GM12878 (cell line): ENCODE data around the gene SH2B3. TPM values are rescaled to one million over a fixed set of nuclear protein-coding genes. Genes with fewer than 3 reads are reported as not detected.

ENCODE experiments used
- ATAC-seq: fragments of 200-7000 bp; cut with Tn5 transposase; 3 replicates; pipeline ENCODE4 v1.9.1; 2020; ENCODE audit warnings: mild to moderate bottlenecking, moderate library complexity
- BruUV-seq: library from RNA; stranded (reverse); fragments of 400-500 nt; replicated peaks from 2 replicates; lab custom pipeline; 2021; lab: Mats Ljungman, UMichigan
- CTCF ChIA-PET: fragments of 300-600 bp; sonication (Branson Sonifier 250); formaldehyde crosslinking; extraction: SDS; loops from one replicate; lab custom pipeline; 2021; ENCODE audit warnings: inconsistent platforms; lab: Yijun Ruan, JAX
- POLR2A ChIA-PET: fragments of 350-600 bp; formaldehyde crosslinking; extraction: SDS; loops from one replicate; lab custom pipeline; 2021; ENCODE audit warnings: inconsistent platforms; lab: Charles Lee
- RAD21 ChIA-PET: fragments of 300-600 bp; sonication (Branson Sonifier 250); formaldehyde crosslinking; loops from one replicate; lab custom pipeline; 2023; ENCODE audit warnings: antibody characterized with exemption; ENCODE audit not compliant: unreplicated experiment; lab: Charles Lee
- SMC1A ChIA-PET: fragments of 300-600 bp; sonication (Branson Sonifier 250); formaldehyde crosslinking; loops from one replicate; lab custom pipeline; 2023; ENCODE audit not compliant: unreplicated experiment, uncharacterized antibody; lab: Charles Lee
- DNase-seq: peaks from one replicate; pipeline ENCODE4 v3.0.0-alpha.2; 2011; ENCODE audit warnings: low read depth, low spot score
- FAIRE-seq: peaks from 3 replicates; lab custom pipeline; 2011; peaks lifted over from hg19 to GRCh38; lab: Jason Lieb, UNC
- H2AFZ ChIP-seq: 2 replicates; pipeline ENCODE4 v1.6.0; 2011; ENCODE audit warnings: low read depth, low read length, control low read depth; ENCODE audit not compliant: control insufficient read depth
- H3K27ac ChIP-seq: 2 replicates; pipeline ENCODE4 v1.5.1; 2011; ENCODE audit warnings: control low read depth; ENCODE audit not compliant: control insufficient read depth, insufficient read depth
- H3K27me3 ChIP-seq, 2 experiments: replicated peaks in 1 of 2; 2 replicates each; pipeline versions ENCODE4 v1.6.0 to v1.6.1; 2011; ENCODE audit warnings: low read length in 1 of 2; ENCODE audit not compliant: control insufficient read depth in 2 of 2, insufficient read depth in 2 of 2
- H3K36me3 ChIP-seq, 2 experiments: 2 replicates each; pipeline ENCODE4 v1.5.1; 2011; ENCODE audit warnings: low read length in 1 of 2; ENCODE audit not compliant: control insufficient read depth in 2 of 2, insufficient read depth in 2 of 2
- H3K4me1 ChIP-seq: 2 replicates; pipeline ENCODE4 v1.6.1; 2011; ENCODE audit warnings: mild to moderate bottlenecking, low read length, moderate library complexity, mixed read lengths; ENCODE audit not compliant: control insufficient read depth, insufficient read depth
- H3K4me2 ChIP-seq: 2 replicates; pipeline ENCODE4 v1.6.0; 2011; ENCODE audit warnings: control low read depth; ENCODE audit not compliant: control insufficient read depth, insufficient read depth
- H3K4me3 ChIP-seq: fragments of 200-600 bp; sonication (generic); 2 replicates; pipeline ENCODE4 v1.5.1; 2016
- H3K79me2 ChIP-seq: 2 replicates; pipeline ENCODE4 v1.6.0; 2011; ENCODE audit warnings: low read length; ENCODE audit not compliant: control insufficient read depth, insufficient read depth
- H3K9ac ChIP-seq: 2 replicates; pipeline ENCODE4 v1.8.0; 2011; ENCODE audit warnings: low read length, control low read depth, mixed read lengths; ENCODE audit not compliant: control insufficient read depth, insufficient read depth
- H3K9me3 ChIP-seq: replicated peaks from 3 replicates; pipeline ENCODE4 v1.5.1; 2011; ENCODE audit warnings: mild to moderate bottlenecking, low read length; ENCODE audit not compliant: control insufficient read depth, insufficient read depth
- H4K20me1 ChIP-seq: 2 replicates; pipeline ENCODE4 v1.6.0; 2011; ENCODE audit not compliant: control insufficient read depth, insufficient read depth
- CEBPZ ChIP-seq: fragments of 150-350 bp; IDR thresholded peaks from 2 replicates; pipeline ENCODE4 v1.6.1; 2016; ENCODE audit warnings: low read depth, low read length
- CHD1 ChIP-seq: IDR thresholded peaks from 2 replicates; pipeline ENCODE4 v1.6.1; 2012; ENCODE audit warnings: low read depth, low read length, improper control_type of control experiment
- CUX1 ChIP-seq: IDR thresholded peaks from 2 replicates; pipeline ENCODE4 v1.6.1; 2012; ENCODE audit warnings: improper control_type of control experiment, low read depth, low read length; ENCODE audit not compliant: insufficient replicate concordance
- ETV6 ChIP-seq, 2 experiments: fragments of 450-650 bp in 1 of 2; IDR thresholded peaks in 1 of 2; conservative IDR thresholded peaks in 1 of 2; 2 replicates each; pipeline ENCODE4 v1.6.1; 2014; ENCODE audit warnings: antibody characterized with exemption in 1 of 2, borderline replicate concordance in 1 of 2, low read depth in 1 of 2, mild to moderate bottlenecking in 1 of 2, moderate library complexity in 1 of 2
- IRF4 ChIP-seq: IDR thresholded peaks from 2 replicates; pipeline ENCODE4 v1.6.1; 2011; ENCODE audit warnings: low read depth, low read length
- MEF2B ChIP-seq: fragments of 450-650 bp; IDR thresholded peaks from 2 replicates; pipeline ENCODE4 v1.6.1; 2018; ENCODE audit warnings: mild to moderate bottlenecking, moderate library complexity; ENCODE audit not compliant: partially characterized antibody, poor library complexity, severe bottlenecking
- SKIL ChIP-seq: fragments of 450-650 bp; IDR thresholded peaks from 2 replicates; pipeline ENCODE4 v1.6.1; 2017; ENCODE audit warnings: mild to moderate bottlenecking, low read depth, inconsistent platforms; ENCODE audit not compliant: poor library complexity, severe bottlenecking
- SMARCA5 ChIP-seq: fragments of 450-650 bp; IDR thresholded peaks from 2 replicates; pipeline ENCODE4 v1.6.1; 2017; ENCODE audit warnings: mild to moderate bottlenecking
- SREBF1 ChIP-seq: IDR thresholded peaks from 2 replicates; pipeline ENCODE4 v1.6.1; 2012; ENCODE audit warnings: mild to moderate bottlenecking, low read length
- SREBF2 ChIP-seq: IDR thresholded peaks from 2 replicates; pipeline ENCODE4 v1.6.1; 2012; ENCODE audit warnings: mild to moderate bottlenecking, low read length
- SUPT20H ChIP-seq: IDR thresholded peaks from 2 replicates; pipeline ENCODE4 v1.6.1; 2011; ENCODE audit warnings: low read depth, mild to moderate bottlenecking, low read length, moderate library complexity, borderline replicate concordance; ENCODE audit not compliant: control insufficient read depth
- TCF3 ChIP-seq: IDR thresholded peaks from 2 replicates; pipeline ENCODE4 v1.6.1; 2012; ENCODE audit warnings: low read depth, mild to moderate bottlenecking, low read length, borderline replicate concordance; ENCODE audit not compliant: insufficient read depth
- ZBED1 ChIP-seq: IDR thresholded peaks from 2 replicates; pipeline ENCODE4 v1.6.1; 2016; ENCODE audit warnings: borderline replicate concordance
- WGBS: methylation state at CpG from one replicate; pipeline ENCODE4 v1.1.6; 2016; ENCODE audit warnings: low lambda C conversion rate; ENCODE audit not compliant: insufficient replicate concordance, insufficient coverage; ENCODE audit errors: missing lambda C conversion rate; 5-methylcytosine and 5-hydroxymethylcytosine counted together
- in situ Hi-C: fragments of 300-500 bp; cut with MboI; formaldehyde crosslinking; loops from 9 replicates; pipeline ENCODE4 v1.14.3; 2018; ENCODE audit warnings: mixed read lengths
- intact Hi-C: fragments of 100-400 bp; cut with micrococcal nuclease; formaldehyde crosslinking; loops from one replicate; pipeline ENCODE4 v1.14.2; 2022; ENCODE audit not compliant: unreplicated experiment
- polyA plus RNA-seq, 11 experiments: library from polyadenylated mRNA; depleted of rRNA in 4 of 11; unstranded in 6 of 11; stranded (reverse) in 5 of 11; fragments of >200 nt; fragmentation: Nextera tagmentation in 4 of 11; fragmentation: Illumina TruSeq in 1 of 11; extraction: Ambion mirVana in 4 of 11; extraction: Trizol in 1 of 11; gene quantifications; 1 replicate in 1 of 11; 2 replicates in 10 of 11; pipeline versions ENCODE4 v1.2.1 to v1.2.3, GENCODE V29; 2011 to 2016; ENCODE audit warnings: inconsistent platforms in 2 of 11, missing spikeins in 2 of 11, low read depth in 1 of 11
- total RNA-seq, 4 experiments: library from RNA; depleted of rRNA in 3 of 4; stranded (reverse); fragments of >200 nt in 3 of 4; fragmentation: Illumina TruSeq in 1 of 4; extraction: Trizol in 1 of 4; gene quantifications; 2 replicates each; pipeline versions ENCODE4 v1.2.1 to v1.2.3, GENCODE V29; 2013 to 2021

Gene SH2B3
- total and polyA plus RNA-seq, 10 of the 15 experiments (the other 5 are each of a cell fraction or from before 2014, with no cell fraction given), result 5.8 to 46.4 (median 23.3) TPM

- FAIRE-seq, result no peak
- Histone ChIP-seq H2AFZ (no peak overlapping the region), H3K27ac (no peak overlapping the region), H3K9me3 (no peaks in the 10 kb centered on the region), H3K27me3 (no peaks in the 10 kb centered on the region), H3K4me1 (peaks cover 17% of the 10 kb centered on the region), H3K79me2 (no peaks in the 10 kb centered on the region), H3K36me3 (peaks cover 18 to 25% of the 10 kb centered on the region in 2 experiments), H3K9ac (no peak overlapping the region), H3K4me2 (no peak overlapping the region), H4K20me1 (no peaks in the 10 kb centered on the region; the same call in 1 of the 2 replicates), H3K4me3 (no peak overlapping the region)
- no peak for DNase-seq
- 80% methylated on average over 4 of the region's 4 CpGs for WGBS
- in situ Hi-C loops (no loop called here), intact Hi-C loops (no loop called here)
- ChIA-PET SMC1A (interaction anchor here (16.8 kb wide), 1 partner anchor 51 kb away, joined by 605 read pairs; the partner anchor contains the start of gene SH2B3), CTCF (interaction anchor here (1.1 to 27.3 kb wide), 3 partner anchors 52 to 76 kb away, joined by 3 to 1117 read pairs (median 5); partner anchors contain the start of gene SH2B3), POLR2A (interaction anchor here (0.6 kb wide), 1 partner anchor 25 kb away, joined by 9 read pairs; no protein-coding TSS in a partner anchor), RAD21 (interaction anchor here (22.6 kb wide), 1 partner anchor 50 kb away, joined by 804 read pairs; the partner anchor contains the start of gene SH2B3)
- BruUV-seq, result no TSS peak
- no peak for ATAC-seq
- TF ChIP-seq SREBF1 (no peak), MEF2B (no peak), CHD1 (no peak), SUPT20H (no peak), IRF4 (no peak), SREBF2 (no peak), ETV6 (conservative IDR thresholded peaks at IDR 0.05 in 1 of 2, IDR thresholded peaks at IDR 0.05 in 1 of 2; ENCODE audit: borderline replicate concordance in 1 of 2, low read depth in 1 of 2) (no peak), ZBED1 (no peak), CEBPZ (no peak), TCF3 (no peak), SMARCA5 (no peak), SKIL (no peak), CUX1 (no peak)
Measured at GRCh38 chr12:111454311-111454710, 48.6 kb downstream of the SH2B3 start.
